Ectodermal cell (in vitro differentiated cells): ENCODE measurements around the gene KL.

Source experiments
- H3K27ac ChIP-seq: 2 replicates; pipeline ENCODE4 v1.7.0; 2013; ENCODE audit warnings: mild to moderate bottlenecking, low read depth, low read length; ENCODE audit not compliant: insufficient read depth, poor library complexity, severe bottlenecking
- H3K27me3 ChIP-seq: 2 replicates; pipeline ENCODE4 v1.7.0; 2013; ENCODE audit warnings: mild to moderate bottlenecking, low read length; ENCODE audit not compliant: insufficient read depth, control insufficient read depth, poor library complexity, severe bottlenecking
- H3K36me3 ChIP-seq: one replicate; pipeline ENCODE4 v1.7.0; 2013; ENCODE audit warnings: low read length; ENCODE audit not compliant: control insufficient read depth, insufficient read depth
- H3K4me1 ChIP-seq: one replicate; pipeline ENCODE4 v1.7.0; 2013; ENCODE audit warnings: low read length; ENCODE audit not compliant: control insufficient read depth, insufficient read depth
- H3K4me3 ChIP-seq: 2 replicates; pipeline ENCODE4 v1.7.0; 2013; ENCODE audit warnings: low read depth, low read length, control low read depth; ENCODE audit not compliant: insufficient read depth
- H3K9me3 ChIP-seq: 2 replicates; pipeline ENCODE4 v1.7.0; 2013; ENCODE audit warnings: mild to moderate bottlenecking, low read length, moderate library complexity; ENCODE audit not compliant: control insufficient read depth
- WGBS, 2 experiments: methylation state at CpG; one replicate each; pipeline ENCODE4 v1.1.7; 2013; ENCODE audit warnings: missing lambda C conversion rate in 2 of 2; 5-methylcytosine and 5-hydroxymethylcytosine counted together

Gene KL

GRCh38 chr13:33003458-33004019, 12.7 kb upstream of the KL start:
- Histone ChIP-seq H3K27me3 (no peaks in the 10 kb centered on the region), H3K27ac (no peak overlapping the region)
- 97% methylated on average over 2 of the region's 2 CpGs for WGBS, 2 experiments

GRCh38 chr13:33004511-33004910, 11.7 kb upstream of the KL start:
- no peaks in the 10 kb centered on the region for H3K27me3 ChIP-seq
- WGBS, 2 experiments, result 57 to 65% methylated on average over 3 of the region's 3 CpGs
- H3K9me3 ChIP-seq, result no peaks in the 10 kb centered on the region
- H3K4me1 ChIP-seq, result no peaks in the 10 kb centered on the region
- no peaks in the 10 kb centered on the region for H3K36me3 ChIP-seq
- no peak overlapping the region for H3K4me3 ChIP-seq
- H3K27ac ChIP-seq, result no peak overlapping the region

More at GRCh38 chr13:33003458-33004019, 12.7 kb upstream of the KL start:
- Histone ChIP-seq H3K36me3 (no peaks in the 10 kb centered on the region), H3K4me1 (no peaks in the 10 kb centered on the region), H3K9me3 (no peaks in the 10 kb centered on the region), H3K4me3 (no peak overlapping the region)

- no peaks in the 10 kb centered on the region for H3K36me3 ChIP-seq
- H3K27ac ChIP-seq, result no peak overlapping the region
- H3K4me1 ChIP-seq, result no peaks in the 10 kb centered on the region
- H3K4me3 ChIP-seq, result no peak overlapping the region
- H3K27me3 ChIP-seq, result no peaks in the 10 kb centered on the region
- H3K9me3 ChIP-seq, result no peaks in the 10 kb centered on the region
- 73 to 82% methylated on average over 2 of the region's 2 CpGs for WGBS, 2 experiments
These were observed 10.1 kb upstream of the KL start for GRCh38 chr13:33006134-33006533.

DNA sequence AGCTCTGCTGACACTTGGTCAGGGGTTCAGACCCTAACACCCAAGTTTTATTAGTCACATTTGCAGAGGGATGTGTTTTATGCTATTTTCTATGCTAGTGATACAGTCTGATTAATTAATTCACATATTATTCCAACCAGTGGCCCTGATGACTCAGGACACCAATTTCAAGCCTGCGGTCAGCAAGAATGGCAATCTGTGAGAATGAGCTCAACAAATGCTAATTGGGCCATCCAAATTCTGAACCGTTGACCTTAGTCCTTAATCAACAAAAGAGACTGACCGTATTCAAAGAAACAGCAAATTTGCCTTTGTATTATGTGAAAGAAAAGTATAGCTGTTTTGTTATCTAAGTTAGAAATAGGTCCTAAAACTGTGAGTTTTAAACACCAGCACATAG, 9.6 kb upstream of the KL start:
- no peaks in the 10 kb centered on the region for H3K27me3 ChIP-seq
- no peaks in the 10 kb centered on the region for H3K36me3 ChIP-seq
- no peak overlapping the region for H3K27ac ChIP-seq
- no peak overlapping the region for H3K4me3 ChIP-seq
- no peaks in the 10 kb centered on the region for H3K4me1 ChIP-seq
- 57 to 74% methylated on average over 2 to 3 of the region's 3 CpGs for WGBS, 2 experiments
- H3K9me3 ChIP-seq, result no peaks in the 10 kb centered on the region

DNA sequence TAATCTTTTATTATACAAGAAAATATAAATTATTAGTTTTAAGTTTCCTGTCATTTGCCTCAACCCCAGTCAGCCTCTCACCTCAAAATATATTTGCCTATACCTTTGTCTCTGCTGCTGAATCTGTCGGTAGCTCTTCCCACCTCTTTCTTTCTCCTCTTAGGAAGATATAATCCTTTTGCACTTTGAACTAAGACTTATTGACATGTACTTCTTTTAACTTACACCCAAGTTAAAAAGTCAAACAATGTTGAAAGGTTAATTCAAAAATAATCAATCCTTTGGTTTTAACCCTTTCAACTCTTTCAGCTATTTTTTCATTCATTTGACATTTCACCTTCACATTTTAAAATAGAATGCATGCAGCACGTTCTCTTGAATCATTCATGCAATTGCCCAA, 9.0 kb upstream of the KL start:
- H3K9me3 ChIP-seq, result no peaks in the 10 kb centered on the region
- no peaks in the 10 kb centered on the region for H3K36me3 ChIP-seq
- WGBS, 2 experiments, result 93% methylated on average over 2 of the region's 2 CpGs
- no peak overlapping the region for H3K27ac ChIP-seq
- no peak overlapping the region for H3K4me3 ChIP-seq
- no peaks in the 10 kb centered on the region for H3K27me3 ChIP-seq
- H3K4me1 ChIP-seq, result no peaks in the 10 kb centered on the region

GRCh38 chr13:33007950-33008349, 8.3 kb upstream of the KL start:
- Histone ChIP-seq H3K36me3 (no peaks in the 10 kb centered on the region), H3K9me3 (no peaks in the 10 kb centered on the region), H3K4me3 (no peak overlapping the region), H3K27me3 (no peaks in the 10 kb centered on the region), H3K4me1 (no peaks in the 10 kb centered on the region), H3K27ac (no peak overlapping the region)
- WGBS, 2 experiments, result 92 to 94% methylated on average over 3 of the region's 3 CpGs

DNA sequence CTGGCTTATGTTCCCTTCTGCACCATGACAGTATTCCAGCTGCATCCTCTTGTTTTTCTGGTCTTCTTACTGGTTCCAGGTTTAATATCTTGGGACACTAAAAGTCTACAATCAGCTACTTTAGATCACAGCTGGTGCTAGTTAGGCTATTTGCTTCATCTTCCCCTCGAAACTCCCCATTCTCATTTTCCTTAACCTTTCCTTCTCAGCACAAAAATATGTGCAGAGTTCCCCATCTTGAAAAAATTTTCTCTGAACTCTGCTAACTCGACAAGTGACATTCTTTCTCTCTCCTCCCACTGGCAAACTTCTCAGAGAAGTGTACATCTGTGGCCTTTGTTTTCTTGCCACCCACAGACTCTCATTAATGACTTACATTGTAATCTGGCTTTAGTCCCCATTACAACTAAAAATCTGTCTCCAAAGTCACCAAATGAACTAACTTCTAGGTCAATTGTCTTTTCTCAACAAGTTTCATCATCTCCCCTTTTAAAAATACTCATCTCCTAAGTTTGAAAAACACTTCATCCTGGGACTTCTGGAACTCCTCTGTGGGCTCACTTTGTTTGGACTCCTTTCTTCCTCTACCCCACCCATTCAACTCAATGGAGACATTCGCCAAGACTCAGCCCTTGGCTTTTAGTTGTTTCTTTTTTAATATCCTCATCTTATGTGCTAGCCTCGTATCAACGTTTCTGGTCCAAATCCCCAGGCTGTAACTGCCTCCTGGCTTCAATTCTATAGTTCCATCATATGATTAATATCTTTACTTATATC, 7.1 kb upstream of the KL start:
- no peak overlapping the region for H3K27ac ChIP-seq
- peaks cover 11% of the 10 kb centered on the region for H3K27me3 ChIP-seq
- no peaks in the 10 kb centered on the region for H3K4me1 ChIP-seq
- no peak overlapping the region for H3K4me3 ChIP-seq
- WGBS, 2 experiments, result 77 to 80% methylated on average over 5 of the region's 5 CpGs
- no peaks in the 10 kb centered on the region for H3K36me3 ChIP-seq
- H3K9me3 ChIP-seq, result no peaks in the 10 kb centered on the region

DNA sequence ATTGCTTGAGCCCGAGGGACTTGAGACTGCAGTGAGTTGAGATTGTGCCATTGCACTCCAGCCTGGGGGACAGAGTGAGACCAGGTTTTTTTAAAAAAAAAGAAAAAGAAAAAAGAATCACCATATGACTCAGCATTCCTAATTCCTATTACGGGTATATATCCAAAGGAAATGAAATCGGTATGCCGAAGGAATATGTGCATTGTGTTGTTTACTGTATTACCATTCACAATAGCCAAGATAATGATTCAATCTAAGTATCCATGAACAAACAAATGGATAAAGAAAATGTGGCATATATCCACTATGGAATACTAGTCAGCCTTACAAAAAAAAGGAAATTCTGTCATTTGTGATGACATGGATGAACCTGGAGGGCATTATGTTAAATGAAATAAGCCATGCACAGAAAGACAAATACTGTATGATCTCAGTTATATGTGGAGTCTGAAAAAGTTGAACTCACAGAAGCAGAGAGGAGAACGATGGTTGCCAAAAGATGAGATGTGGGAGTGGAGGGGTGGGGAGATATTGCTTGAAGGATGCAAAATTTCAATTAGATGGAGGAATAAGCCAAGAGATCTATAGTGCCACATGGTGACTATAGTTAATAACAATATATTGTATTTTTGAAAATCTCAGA, 4.3 kb upstream of the KL start:
- WGBS, 2 experiments, result 50 to 78% methylated on average over 2 to 5 of the region's 5 CpGs
- peaks cover 39% of the 10 kb centered on the region for H3K27me3 ChIP-seq
- no peak overlapping the region for H3K27ac ChIP-seq
- no peaks in the 10 kb centered on the region for H3K9me3 ChIP-seq
- no peaks in the 10 kb centered on the region for H3K36me3 ChIP-seq
- no peaks in the 10 kb centered on the region for H3K4me1 ChIP-seq
- no peak overlapping the region for H3K4me3 ChIP-seq

GRCh38 chr13:33014291-33014690, 1.9 kb upstream of the KL start:
- H3K9me3 ChIP-seq, result no peaks in the 10 kb centered on the region
- no peak overlapping the region for H3K27ac ChIP-seq
- H3K36me3 ChIP-seq, result no peaks in the 10 kb centered on the region
- 84 to 89% methylated on average over 3 to 4 of the region's 4 CpGs for WGBS, 2 experiments
- H3K27me3 ChIP-seq, result peaks cover 63% of the 10 kb centered on the region
- H3K4me1 ChIP-seq, result no peaks in the 10 kb centered on the region
- H3K4me3 ChIP-seq, result no peak overlapping the region

GRCh38 chr13:33015241-33015668, 968 bp upstream of the KL start:
- Histone ChIP-seq H3K27me3 (peaks cover 69% of the 10 kb centered on the region), H3K9me3 (no peaks in the 10 kb centered on the region), H3K4me1 (no peaks in the 10 kb centered on the region), H3K4me3 (no peak overlapping the region), H3K27ac (no peak overlapping the region), H3K36me3 (no peaks in the 10 kb centered on the region)
- 69 to 82% methylated on average over 6 to 8 of the region's 8 CpGs for WGBS, 2 experiments
